ENCODE data around the gene GPANK1. TPM values are rescaled to one million over a fixed set of nuclear protein-coding genes. Genes with fewer than 3 reads are reported as not detected.

Gene GPANK1
- total RNA-seq, 2 donors from 2014 or later = 19.7 to 28.1 TPM

DNA sequence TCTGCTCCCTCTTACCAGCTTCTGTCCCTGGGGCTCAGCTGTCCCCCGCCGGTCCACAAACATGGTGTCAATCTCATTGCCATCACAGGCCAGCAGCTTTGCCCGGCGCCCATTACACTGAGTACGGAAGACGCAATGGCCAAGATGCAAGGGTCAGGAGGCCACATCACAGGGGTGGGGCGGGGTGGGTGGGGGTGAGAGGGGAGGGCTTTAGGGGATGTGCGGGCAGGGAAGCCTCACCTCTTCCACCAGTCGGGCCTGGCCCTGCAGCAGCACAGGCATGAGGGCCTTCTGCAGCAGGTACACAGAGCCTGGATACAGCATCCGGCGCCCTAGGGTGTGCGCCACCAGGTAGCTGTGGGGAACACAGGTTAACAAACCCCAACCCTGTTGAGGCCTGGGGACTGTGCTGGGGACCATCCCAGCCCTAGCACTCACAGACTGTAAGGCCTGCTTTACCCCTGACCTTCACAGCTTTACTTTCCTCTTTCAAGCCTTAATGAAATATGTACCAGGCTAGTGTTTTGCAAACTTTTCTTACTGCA, 26.8 kb upstream of the GPANK1 start:
- Histone ChIP-seq H3K36me3 (peaks cover 15 to 20% of the 10 kb centered on the region in 2 donors), H3K9me3 (no peaks in the 10 kb centered on the region), H3K27me3 (replicated peaks; ENCODE audit: insufficient read depth) (no peaks in the 10 kb centered on the region), H3K27ac (no peak overlapping the region), H3K4me3 (no peak overlapping the region), H3K4me1 (replicated peaks) (no peaks in the 10 kb centered on the region)
- WGBS = 94% methylated on average over 12 of the region's 12 CpGs
- intact Hi-C loops (cut with DNase I) = no loop called here
- no peak for TF ChIP-seq POLR2AphosphoS5 (IDR thresholded peaks at IDR 0.05)
- no peak for TF ChIP-seq POLR2A (IDR thresholded peaks at IDR 0.05)
- TF ChIP-seq, protein P1, sequence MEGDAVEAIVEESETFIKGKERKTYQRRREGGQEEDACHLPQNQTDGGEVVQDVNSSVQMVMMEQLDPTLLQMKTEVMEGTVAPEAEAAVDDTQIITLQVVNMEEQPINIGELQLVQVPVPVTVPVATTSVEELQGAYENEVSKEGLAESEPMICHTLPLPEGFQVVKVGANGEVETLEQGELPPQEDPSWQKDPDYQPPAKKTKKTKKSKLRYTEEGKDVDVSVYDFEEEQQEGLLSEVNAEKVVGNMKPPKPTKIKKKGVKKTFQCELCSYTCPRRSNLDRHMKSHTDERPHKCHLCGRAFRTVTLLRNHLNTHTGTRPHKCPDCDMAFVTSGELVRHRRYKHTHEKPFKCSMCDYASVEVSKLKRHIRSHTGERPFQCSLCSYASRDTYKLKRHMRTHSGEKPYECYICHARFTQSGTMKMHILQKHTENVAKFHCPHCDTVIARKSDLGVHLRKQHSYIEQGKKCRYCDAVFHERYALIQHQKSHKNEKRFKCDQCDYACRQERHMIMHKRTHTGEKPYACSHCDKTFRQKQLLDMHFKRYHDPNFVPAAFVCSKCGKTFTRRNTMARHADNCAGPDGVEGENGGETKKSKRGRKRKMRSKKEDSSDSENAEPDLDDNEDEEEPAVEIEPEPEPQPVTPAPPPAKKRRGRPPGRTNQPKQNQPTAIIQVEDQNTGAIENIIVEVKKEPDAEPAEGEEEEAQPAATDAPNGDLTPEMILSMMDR (IDR thresholded peaks at IDR 0.05) = no peak
- no peak for DNase-seq (ENCODE audit: low spot score)

DNA sequence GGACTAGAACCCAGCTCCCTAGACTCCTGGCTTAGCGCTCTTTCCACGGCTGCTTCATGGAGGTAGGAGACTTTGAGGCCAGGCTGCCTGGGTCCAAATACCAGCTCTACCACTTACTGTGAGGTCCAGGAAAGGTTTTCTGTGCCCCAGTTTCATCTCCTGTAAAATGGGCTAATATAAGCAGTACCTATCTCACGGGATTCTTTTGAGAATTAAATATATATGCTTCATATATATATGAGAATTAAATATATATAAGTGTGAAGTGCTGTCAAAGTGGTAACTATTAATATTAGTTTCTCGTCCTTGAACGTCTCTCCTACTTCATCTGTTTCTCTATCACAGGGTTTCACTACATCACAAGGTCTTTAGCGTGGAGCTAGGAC, 26.3 kb upstream of the GPANK1 start:
- 87% methylated on average over 6 of the region's 6 CpGs for WGBS
- intact Hi-C loops (cut with DNase I) = no loop called here
- H3K36me3 ChIP-seq = peaks cover 15 to 20% of the 10 kb centered on the region in 2 donors

DNA sequence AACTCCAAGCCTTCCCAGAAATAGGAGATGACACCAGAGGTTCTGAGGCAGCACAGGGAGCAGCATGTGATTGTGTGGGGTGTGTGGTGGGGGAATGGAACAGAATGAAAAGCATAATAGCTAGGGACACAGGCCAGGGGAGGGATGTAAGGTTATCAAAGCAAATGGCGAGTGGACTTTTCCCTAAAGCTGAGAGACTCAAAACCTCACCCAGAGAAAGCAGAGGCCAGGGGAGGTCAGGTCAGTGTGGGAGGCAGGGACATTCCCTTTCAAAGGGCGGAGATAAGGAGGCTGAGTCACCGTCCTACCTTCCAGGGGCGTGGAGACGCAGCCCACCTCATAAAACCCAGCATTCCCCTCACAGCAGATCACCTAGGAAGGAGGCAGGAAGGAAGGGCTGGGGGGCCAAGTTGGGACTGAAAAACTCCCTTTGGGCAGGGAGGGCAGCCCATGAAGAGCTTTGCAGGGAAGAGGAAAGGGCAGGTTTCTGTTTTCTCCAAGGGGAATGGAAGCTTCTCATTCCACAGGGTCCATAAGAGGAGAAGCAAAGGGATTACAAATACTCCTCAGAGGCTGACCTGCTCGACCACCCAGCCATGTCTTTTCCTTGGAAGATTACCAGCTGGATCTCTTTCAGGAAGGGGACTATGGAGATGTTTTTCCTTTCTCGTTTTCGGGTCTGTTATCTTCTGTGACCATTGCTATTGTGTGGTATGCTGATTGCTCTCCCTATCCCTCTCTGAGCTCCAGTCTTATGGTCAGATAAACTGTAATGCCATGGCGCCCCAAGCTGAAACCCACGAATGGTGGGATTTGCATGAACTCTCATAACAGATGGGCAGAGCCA, 25.7 kb upstream of the GPANK1 start:
- Histone ChIP-seq H3K27me3 (replicated peaks; ENCODE audit: insufficient read depth) (no peaks in the 10 kb centered on the region), H3K27ac (no peak overlapping the region), H3K4me3 (no peak overlapping the region), H3K36me3 (peaks cover 15 to 20% of the 10 kb centered on the region in 2 donors), H3K9me3 (no peaks in the 10 kb centered on the region), H3K4me1 (replicated peaks) (no peaks in the 10 kb centered on the region)
- DNase-seq (ENCODE audit: low spot score) = no peak
- 57% methylated on average over 10 of the region's 10 CpGs for WGBS
- intact Hi-C loops (cut with DNase I) = no loop called here
- TF ChIP-seq POLR2AphosphoS5 (IDR thresholded peaks at IDR 0.05) (no peak), POLR2A (IDR thresholded peaks at IDR 0.05) (no peak)
- TF ChIP-seq, protein P1 (IDR thresholded peaks at IDR 0.05) = no peak

More for the DNA sequence above, 26.3 kb upstream of the GPANK1 start:
- Histone ChIP-seq H3K9me3 (no peaks in the 10 kb centered on the region), H3K27ac (no peak overlapping the region), H3K4me1 (replicated peaks) (no peaks in the 10 kb centered on the region), H3K27me3 (replicated peaks; ENCODE audit: insufficient read depth) (no peaks in the 10 kb centered on the region), H3K4me3 (no peak overlapping the region)
- TF ChIP-seq POLR2A (IDR thresholded peaks at IDR 0.05) (no peak), POLR2AphosphoS5 (IDR thresholded peaks at IDR 0.05) (no peak)
- TF ChIP-seq, protein P1 (IDR thresholded peaks at IDR 0.05) = no peak
- no peak for DNase-seq (ENCODE audit: low spot score)

DNA sequence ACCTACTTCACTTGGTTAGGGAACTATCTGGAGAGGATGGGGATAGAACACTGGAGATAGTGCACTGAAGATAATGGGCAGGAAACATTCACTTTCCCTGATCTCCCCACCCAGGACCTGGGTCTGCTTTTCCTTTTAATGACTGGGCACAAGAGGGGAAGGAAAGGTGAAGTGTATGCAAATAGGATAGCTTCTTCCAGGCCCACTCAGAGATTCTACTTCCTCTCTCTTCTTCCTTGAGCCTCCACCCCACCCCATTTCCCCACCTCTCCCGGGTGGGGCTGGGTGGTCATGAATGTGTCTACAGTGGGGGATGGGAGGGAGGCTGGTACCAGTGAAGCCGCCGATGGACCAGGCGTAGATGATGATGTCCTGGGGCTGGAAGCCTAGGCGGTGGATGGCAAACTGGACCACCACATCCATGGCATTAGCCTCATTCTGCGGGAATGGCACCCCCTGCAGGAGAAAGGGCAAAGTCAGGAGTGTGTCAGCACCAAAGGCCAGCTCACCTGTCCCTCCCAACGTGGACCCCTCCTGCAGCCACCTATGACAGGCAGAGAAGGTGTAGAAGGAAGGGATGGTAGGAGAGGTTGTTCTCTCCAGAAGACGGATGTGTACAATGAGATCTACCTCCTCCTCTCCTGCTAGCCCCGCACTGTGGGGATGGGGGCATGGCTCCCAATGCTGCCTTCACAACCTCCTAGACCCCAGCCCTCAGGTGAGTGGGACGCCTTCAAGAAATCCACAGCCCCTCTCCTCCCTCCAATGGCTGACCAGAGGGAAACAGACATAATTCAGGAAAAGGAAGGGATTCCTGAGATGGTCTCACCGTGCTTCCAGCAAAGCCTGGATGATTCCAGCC, 24.7 kb upstream of the GPANK1 start:
- no peak overlapping the region for H3K4me3 ChIP-seq
- H3K27me3 ChIP-seq (replicated peaks; ENCODE audit: insufficient read depth) = no peaks in the 10 kb centered on the region
- WGBS = 75% methylated on average over 11 of the region's 11 CpGs
- no peaks in the 10 kb centered on the region for H3K9me3 ChIP-seq
- intact Hi-C loops (cut with DNase I) = no loop called here
- H3K36me3 ChIP-seq = peaks cover 15 to 20% of the 10 kb centered on the region in 2 donors
- TF ChIP-seq, protein P1 (IDR thresholded peaks at IDR 0.05) = peak in 1 of 4 experiments; percentile 5
- TF ChIP-seq POLR2A (IDR thresholded peaks at IDR 0.05) = no peak
- H3K4me1 ChIP-seq (replicated peaks) = no peaks in the 10 kb centered on the region
- no peak for DNase-seq (ENCODE audit: low spot score)
- H3K27ac ChIP-seq = no peak overlapping the region

Measured in prostate gland (tissue), 2 donors.